Panc1 (cell line): ENCODE data around the gene SPRR5.

ENCODE experiments used
- POLR2AphosphoS5 ChIP-seq: IDR thresholded peaks from 2 replicates; pipeline ENCODE4 v1.6.1; 2012; ENCODE audit warnings: mild to moderate bottlenecking, low read depth, low read length, moderate library complexity
- REST ChIP-seq, 2 experiments: IDR thresholded peaks; 2 replicates each; pipeline ENCODE4 v1.6.1; 2011 to 2012; ENCODE audit warnings: low read depth in 2 of 2, control low read depth in 1 of 2, low read length in 1 of 2, mild to moderate bottlenecking in 1 of 2, moderate library complexity in 1 of 2; ENCODE audit not compliant: insufficient read depth in 1 of 2
- TF ChIP-seq, protein P1 (sequence below): fragments of 450-650 bp; IDR thresholded peaks from 2 replicates; pipeline ENCODE4 v1.5.1; 2017; ENCODE audit warnings: mild to moderate bottlenecking

GRCh38 chr1:152965853-152966252 is 18.8 kb downstream of the SPRR5 start:
- no peak for TF ChIP-seq REST (IDR thresholded peaks at IDR 0.05; ENCODE audit: insufficient read depth in 1 of 2, low read depth in 2 of 2, low read length in 1 of 2)
- TF ChIP-seq, protein P1, sequence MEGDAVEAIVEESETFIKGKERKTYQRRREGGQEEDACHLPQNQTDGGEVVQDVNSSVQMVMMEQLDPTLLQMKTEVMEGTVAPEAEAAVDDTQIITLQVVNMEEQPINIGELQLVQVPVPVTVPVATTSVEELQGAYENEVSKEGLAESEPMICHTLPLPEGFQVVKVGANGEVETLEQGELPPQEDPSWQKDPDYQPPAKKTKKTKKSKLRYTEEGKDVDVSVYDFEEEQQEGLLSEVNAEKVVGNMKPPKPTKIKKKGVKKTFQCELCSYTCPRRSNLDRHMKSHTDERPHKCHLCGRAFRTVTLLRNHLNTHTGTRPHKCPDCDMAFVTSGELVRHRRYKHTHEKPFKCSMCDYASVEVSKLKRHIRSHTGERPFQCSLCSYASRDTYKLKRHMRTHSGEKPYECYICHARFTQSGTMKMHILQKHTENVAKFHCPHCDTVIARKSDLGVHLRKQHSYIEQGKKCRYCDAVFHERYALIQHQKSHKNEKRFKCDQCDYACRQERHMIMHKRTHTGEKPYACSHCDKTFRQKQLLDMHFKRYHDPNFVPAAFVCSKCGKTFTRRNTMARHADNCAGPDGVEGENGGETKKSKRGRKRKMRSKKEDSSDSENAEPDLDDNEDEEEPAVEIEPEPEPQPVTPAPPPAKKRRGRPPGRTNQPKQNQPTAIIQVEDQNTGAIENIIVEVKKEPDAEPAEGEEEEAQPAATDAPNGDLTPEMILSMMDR: no peak
- no peak for TF ChIP-seq POLR2AphosphoS5
